ENCODE data around the gene CRYZ.

Gene CRYZ

DNA sequence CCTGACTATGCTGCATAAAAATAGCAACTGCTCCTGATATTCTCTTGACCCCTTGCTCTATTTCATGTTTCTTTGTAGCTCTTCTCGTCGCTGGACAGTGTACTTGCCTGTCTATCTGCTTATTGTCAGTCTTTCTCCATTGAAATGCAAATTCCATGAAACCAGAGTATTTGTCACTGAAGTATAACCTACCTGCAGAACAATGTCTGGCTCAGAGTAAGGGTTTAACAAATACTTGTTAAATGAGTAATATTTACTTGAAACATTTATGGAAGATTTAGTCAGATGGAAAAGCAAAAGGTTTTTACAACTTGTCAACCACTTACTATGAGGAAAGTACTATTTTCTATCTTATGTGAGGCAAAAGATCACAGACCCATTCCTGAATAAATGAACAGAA is 39.4 kb downstream of the CRYZ start:
- H3K4me3 ChIP-seq (ENCODE audit: low read length) = no peak overlapping the region
- peak; percentile 81 for DNase-seq (ENCODE audit: low read depth)
- TF ChIP-seq, protein P1, sequence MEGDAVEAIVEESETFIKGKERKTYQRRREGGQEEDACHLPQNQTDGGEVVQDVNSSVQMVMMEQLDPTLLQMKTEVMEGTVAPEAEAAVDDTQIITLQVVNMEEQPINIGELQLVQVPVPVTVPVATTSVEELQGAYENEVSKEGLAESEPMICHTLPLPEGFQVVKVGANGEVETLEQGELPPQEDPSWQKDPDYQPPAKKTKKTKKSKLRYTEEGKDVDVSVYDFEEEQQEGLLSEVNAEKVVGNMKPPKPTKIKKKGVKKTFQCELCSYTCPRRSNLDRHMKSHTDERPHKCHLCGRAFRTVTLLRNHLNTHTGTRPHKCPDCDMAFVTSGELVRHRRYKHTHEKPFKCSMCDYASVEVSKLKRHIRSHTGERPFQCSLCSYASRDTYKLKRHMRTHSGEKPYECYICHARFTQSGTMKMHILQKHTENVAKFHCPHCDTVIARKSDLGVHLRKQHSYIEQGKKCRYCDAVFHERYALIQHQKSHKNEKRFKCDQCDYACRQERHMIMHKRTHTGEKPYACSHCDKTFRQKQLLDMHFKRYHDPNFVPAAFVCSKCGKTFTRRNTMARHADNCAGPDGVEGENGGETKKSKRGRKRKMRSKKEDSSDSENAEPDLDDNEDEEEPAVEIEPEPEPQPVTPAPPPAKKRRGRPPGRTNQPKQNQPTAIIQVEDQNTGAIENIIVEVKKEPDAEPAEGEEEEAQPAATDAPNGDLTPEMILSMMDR (IDR thresholded peaks at IDR 0.05; ENCODE audit: insufficient read depth, low read depth, low read length, missing control alignments) = no peak

DNA sequence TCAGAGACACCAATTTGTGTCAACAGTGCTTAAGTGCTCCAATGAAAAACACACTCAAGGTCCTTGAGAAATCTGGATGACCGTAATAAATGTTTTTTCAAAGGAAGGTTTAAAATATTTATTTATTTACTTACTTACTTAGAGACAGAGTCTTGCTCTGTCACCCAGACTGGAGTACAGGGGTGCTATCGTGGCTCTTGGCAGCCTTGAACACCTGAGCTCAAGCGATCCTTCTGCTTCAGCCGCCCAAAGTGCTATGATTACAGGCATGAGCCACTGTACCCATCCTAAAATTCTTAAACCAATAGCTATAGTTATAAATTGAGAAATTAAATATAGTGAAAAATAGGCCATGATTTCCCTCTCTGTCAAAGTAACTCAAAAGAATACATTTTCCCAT is 41.9 kb downstream of the CRYZ start:
- DNase-seq (ENCODE audit: low read depth) = no peak
- H3K4me3 ChIP-seq (ENCODE audit: low read length) = no peak overlapping the region
- TF ChIP-seq, protein P1 (IDR thresholded peaks at IDR 0.05; ENCODE audit: insufficient read depth, low read depth, low read length, missing control alignments) = no peak

GRCh38 chr1:74690364-74690696 is 42.5 kb downstream of the CRYZ start:
- TF ChIP-seq, protein P1 (IDR thresholded peaks at IDR 0.05; ENCODE audit: insufficient read depth, low read depth, low read length, missing control alignments) = no peak
- H3K4me3 ChIP-seq (ENCODE audit: low read length) = no peak overlapping the region
- DNase-seq (ENCODE audit: low read depth) = no peak

- DNase-seq (ENCODE audit: low read depth) = peak; percentile 65
- TF ChIP-seq, protein P1 (IDR thresholded peaks at IDR 0.05; ENCODE audit: insufficient read depth, low read depth, low read length, missing control alignments) = peak; percentile 79
- H3K4me3 ChIP-seq (ENCODE audit: low read length) = no peak overlapping the region
These were observed 43.1 kb downstream of the CRYZ start for GRCh38 chr1:74689621-74690363.

- peak; percentile 7 for DNase-seq (ENCODE audit: low read depth)
- TF ChIP-seq, protein P1 (IDR thresholded peaks at IDR 0.05; ENCODE audit: insufficient read depth, low read depth, low read length, missing control alignments) = no peak
These were observed 45.9 kb downstream of the CRYZ start for GRCh38 chr1:74686928-74687327.

DNA sequence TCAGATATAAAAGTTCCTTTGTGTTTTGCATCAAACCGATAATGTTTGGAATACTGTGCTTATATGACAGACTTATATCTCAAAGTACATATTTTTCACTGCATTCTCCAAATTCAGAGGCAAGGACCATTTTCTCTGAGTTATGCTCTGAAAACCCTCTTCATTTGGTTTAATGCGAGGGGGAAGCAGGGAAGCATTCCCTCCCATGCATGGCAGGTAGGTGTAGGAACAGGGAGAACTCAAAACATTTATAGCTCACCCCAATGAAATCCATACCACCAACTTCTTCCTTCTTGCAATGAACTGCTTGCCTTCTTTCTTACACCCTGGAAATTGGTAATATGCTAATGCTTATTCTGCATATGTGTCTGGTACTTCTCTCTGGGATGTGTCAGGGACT is 48.5 kb downstream of the CRYZ start:
- DNase-seq (ENCODE audit: low read depth) = no peak
- TF ChIP-seq, protein P1 (IDR thresholded peaks at IDR 0.05; ENCODE audit: insufficient read depth, low read depth, low read length, missing control alignments) = no peak
- no peak overlapping the region for H3K4me3 ChIP-seq (ENCODE audit: low read length)

More at GRCh38 chr1:74686928-74687327, 45.9 kb downstream of the CRYZ start:
- no peak overlapping the region for H3K4me3 ChIP-seq (ENCODE audit: low read length)

DNA sequence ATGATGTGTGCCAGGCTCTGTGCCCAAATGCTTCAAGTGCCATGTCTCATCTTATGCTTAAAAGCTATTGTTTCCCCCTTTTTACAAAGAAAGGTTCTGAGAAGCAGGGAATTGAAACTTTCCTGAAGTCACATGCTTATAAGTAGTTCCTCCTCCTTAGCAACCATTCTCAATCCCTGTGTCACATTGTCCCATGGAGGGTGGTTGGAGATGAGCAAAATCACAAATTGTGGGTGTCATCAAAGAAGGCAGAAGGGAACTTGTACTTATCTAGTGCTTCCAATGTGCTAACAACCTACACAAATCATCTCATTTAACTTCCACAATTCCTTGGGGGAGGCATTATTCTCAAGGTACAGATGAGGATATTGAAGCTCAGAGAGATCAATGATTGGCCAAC is 49.2 kb downstream of the CRYZ start:
- DNase-seq (ENCODE audit: low read depth) = no peak
- TF ChIP-seq, protein P1 (IDR thresholded peaks at IDR 0.05; ENCODE audit: insufficient read depth, low read depth, low read length, missing control alignments) = no peak
- H3K4me3 ChIP-seq (ENCODE audit: low read length) = no peak overlapping the region
